GM18867 (cell line): Measurements from ENCODE around the gene CAND2.

Source experiments
- ATAC-seq: cut with Tn5 transposase; IDR thresholded peaks from one replicate; pipeline ENCODE4 v1.9.1; 2021; ENCODE audit warnings: mild to moderate bottlenecking, moderate library complexity; ENCODE audit not compliant: unreplicated experiment

The CAND2 gene

GRCh38 chr3:12882336-12883310, 86.1 kb downstream of the CAND2 start:
- ATAC-seq: no peak

DNA sequence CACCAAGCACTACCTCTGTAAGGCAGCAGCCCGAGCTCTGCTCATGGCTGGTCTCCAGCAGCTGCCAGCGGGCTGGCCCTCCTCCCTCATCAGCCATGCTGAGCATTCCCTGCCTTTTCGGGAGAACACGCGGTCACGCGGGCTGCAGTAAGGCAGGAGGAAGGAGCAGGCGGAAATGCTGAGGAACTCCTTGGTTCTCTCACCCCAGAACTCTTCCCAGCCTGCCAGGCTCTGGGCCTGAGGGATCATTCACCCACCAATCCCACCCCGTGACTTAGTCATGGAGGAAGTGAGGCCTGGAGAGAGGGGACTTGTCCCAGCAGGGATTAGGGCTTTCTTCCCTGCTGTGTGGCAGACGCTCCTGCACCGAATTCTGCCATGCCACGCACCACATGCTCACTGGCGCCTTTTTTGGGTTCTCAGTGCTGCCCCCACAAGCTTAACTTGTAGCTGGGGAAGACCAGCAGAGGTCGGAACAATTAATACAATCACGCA, 87.8 kb downstream of the CAND2 start:
- no peak for ATAC-seq
